ENCODE results near the gene NOX3. TPM values are rescaled to one million over a fixed set of nuclear protein-coding genes. Genes with fewer than 3 reads are reported as not detected.

The NOX3 gene
- total RNA-seq, 2 donors from 2014 or later = not detected

DNA sequence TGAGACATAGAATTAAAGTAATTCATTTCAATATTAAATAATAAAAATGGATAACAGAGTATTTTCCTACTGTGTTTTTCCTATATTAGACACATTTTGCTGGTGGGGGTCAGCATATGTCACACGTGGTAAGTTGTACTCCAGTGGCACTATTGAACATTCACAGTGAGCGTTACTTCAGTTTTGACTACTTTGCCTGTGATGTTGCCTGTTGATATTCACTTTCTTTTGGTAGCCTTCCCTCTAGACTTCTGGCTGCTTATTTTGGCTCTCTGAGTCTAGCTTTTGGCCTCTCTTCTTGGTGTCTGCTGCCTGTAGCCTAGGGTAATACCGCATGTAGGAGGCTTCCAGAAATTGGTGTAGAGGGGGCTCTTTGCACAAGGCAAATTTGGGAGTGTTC, 76.9 kb downstream of the NOX3 start:
- H3K36me3 ChIP-seq = no peaks in the 10 kb centered on the region
- H3K27ac ChIP-seq = no peak overlapping the region
- H3K4me1 ChIP-seq = no peaks in the 10 kb centered on the region
- DNase-seq (ENCODE audit: low spot score) = no peak
- TF ChIP-seq, protein P1, sequence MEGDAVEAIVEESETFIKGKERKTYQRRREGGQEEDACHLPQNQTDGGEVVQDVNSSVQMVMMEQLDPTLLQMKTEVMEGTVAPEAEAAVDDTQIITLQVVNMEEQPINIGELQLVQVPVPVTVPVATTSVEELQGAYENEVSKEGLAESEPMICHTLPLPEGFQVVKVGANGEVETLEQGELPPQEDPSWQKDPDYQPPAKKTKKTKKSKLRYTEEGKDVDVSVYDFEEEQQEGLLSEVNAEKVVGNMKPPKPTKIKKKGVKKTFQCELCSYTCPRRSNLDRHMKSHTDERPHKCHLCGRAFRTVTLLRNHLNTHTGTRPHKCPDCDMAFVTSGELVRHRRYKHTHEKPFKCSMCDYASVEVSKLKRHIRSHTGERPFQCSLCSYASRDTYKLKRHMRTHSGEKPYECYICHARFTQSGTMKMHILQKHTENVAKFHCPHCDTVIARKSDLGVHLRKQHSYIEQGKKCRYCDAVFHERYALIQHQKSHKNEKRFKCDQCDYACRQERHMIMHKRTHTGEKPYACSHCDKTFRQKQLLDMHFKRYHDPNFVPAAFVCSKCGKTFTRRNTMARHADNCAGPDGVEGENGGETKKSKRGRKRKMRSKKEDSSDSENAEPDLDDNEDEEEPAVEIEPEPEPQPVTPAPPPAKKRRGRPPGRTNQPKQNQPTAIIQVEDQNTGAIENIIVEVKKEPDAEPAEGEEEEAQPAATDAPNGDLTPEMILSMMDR (IDR thresholded peaks at IDR 0.05) = no peak
- no peaks in the 10 kb centered on the region for H3K9me3 ChIP-seq
- H3K27me3 ChIP-seq = no peaks in the 10 kb centered on the region
- H3K4me3 ChIP-seq = no peak overlapping the region

DNA sequence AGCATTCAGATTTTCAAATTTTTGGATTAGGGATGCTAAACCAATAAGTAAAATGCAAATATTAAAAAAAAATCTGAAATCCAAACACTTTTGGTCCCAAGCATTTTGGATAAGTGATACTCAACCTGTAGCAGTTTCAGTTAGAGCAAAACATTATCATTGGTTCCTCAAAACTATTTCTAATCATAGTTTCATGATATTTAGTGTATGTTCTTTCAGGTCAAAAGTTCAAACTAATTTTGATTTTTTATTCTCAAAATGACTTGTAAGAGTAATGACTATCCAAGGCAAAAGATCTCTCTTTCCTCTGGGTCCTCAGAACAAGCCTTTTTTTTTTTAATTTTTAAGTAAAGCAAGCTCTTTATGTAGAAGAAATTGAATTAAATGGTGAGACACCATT, 77.4 kb downstream of the NOX3 start:
- no peaks in the 10 kb centered on the region for H3K4me1 ChIP-seq
- TF ChIP-seq, protein P1 (IDR thresholded peaks at IDR 0.05) = no peak
- no peak for DNase-seq (ENCODE audit: low spot score)
- no peaks in the 10 kb centered on the region for H3K27me3 ChIP-seq
- H3K27ac ChIP-seq = no peak overlapping the region
- H3K9me3 ChIP-seq = no peaks in the 10 kb centered on the region
- H3K4me3 ChIP-seq = no peak overlapping the region
- H3K36me3 ChIP-seq = no peaks in the 10 kb centered on the region

DNA sequence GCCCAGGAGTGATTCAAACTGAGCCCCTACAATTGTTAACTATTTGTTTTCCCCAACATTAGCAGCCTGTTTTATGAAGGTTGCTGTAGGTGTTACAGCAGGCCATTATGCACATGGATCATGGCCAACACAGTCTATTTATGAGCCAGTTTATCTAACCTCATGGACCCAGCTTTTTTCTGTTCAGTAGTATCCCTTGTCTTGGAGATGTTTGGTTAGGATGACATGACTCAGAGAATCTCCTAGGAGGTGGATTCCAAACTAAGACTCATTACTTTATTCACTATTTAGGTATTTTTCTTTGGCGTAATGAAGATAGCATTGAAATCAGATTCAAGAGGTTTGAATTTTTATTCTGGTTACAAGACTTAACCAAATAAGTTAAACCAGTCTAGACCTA, 78.6 kb downstream of the NOX3 start:
- no peaks in the 10 kb centered on the region for H3K4me1 ChIP-seq
- H3K4me3 ChIP-seq = no peak overlapping the region
- no peaks in the 10 kb centered on the region for H3K36me3 ChIP-seq
- no peak overlapping the region for H3K27ac ChIP-seq
- H3K27me3 ChIP-seq = no peaks in the 10 kb centered on the region
- TF ChIP-seq, protein P1 (IDR thresholded peaks at IDR 0.05) = no peak
- H3K9me3 ChIP-seq = no peaks in the 10 kb centered on the region
- DNase-seq (ENCODE audit: low spot score) = no peak

DNA sequence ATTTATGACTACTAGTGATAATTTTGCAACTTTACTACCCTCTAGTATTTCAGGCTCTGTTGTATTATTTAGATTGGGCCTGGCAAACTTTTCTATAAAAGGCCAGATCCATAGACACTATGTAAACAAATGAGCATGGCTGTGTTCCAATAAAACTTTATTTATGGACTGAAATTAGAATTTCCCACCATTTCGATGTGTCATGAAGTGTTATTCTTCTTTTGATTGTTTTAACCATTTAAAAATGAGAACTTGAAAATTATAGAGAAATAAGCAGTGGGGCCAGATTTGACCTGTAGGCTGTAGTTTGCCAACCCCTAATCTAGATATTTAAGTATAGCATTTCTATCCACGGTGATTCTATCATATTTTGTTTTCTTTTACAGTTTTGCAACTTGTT, 79.8 kb downstream of the NOX3 start:
- Histone ChIP-seq H3K27me3 (no peaks in the 10 kb centered on the region), H3K36me3 (no peaks in the 10 kb centered on the region), H3K4me3 (no peak overlapping the region), H3K4me1 (no peaks in the 10 kb centered on the region), H3K27ac (no peak overlapping the region), H3K9me3 (no peaks in the 10 kb centered on the region)
- TF ChIP-seq, protein P1 (IDR thresholded peaks at IDR 0.05) = no peak
- DNase-seq (ENCODE audit: low spot score) = no peak

DNA sequence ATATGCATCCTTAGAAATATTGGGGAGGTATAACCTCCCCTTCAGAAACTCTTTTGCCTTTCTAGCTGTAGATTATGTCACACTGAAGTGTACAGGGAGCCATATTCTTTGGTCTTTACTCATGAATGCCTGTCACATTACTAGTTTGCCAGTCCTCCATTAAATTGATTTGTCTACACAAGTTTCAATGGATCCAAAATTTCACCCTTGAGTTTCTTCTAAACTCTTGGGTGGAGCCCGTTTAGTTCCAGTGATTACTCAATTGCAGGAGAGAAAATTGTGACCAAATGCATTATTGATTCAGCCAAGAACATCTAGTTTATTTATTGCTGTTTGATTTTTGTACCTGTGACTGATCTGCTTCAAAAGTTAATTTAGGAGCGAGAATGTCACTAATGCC, 81.0 kb downstream of the NOX3 start:
- Histone ChIP-seq H3K27me3 (no peaks in the 10 kb centered on the region), H3K4me1 (no peaks in the 10 kb centered on the region), H3K36me3 (no peaks in the 10 kb centered on the region), H3K27ac (no peak overlapping the region), H3K9me3 (no peaks in the 10 kb centered on the region), H3K4me3 (no peak overlapping the region)
- no peak for DNase-seq (ENCODE audit: low spot score)
- TF ChIP-seq, protein P1 (IDR thresholded peaks at IDR 0.05) = no peak

DNA sequence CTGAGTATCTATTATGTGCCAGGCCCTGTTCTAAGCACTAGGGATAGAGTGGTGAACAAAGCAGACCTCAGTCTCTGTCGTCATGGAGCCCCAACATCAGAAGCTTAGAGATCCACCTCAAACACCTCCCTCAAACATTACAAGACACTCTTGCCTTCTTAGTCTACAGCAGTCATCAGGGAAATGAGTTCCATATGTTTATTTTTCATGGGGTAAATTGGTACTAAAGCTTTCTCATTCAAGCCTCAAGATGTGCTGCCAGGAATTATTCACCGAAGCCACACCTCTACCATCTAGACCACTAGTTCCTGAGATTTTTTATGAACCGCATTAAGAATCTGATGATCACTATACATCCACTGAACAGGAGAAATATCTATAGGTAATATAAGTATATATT, 82.4 kb downstream of the NOX3 start:
- Histone ChIP-seq H3K4me3 (no peak overlapping the region), H3K4me1 (no peaks in the 10 kb centered on the region), H3K9me3 (no peaks in the 10 kb centered on the region), H3K27me3 (no peaks in the 10 kb centered on the region), H3K27ac (no peak overlapping the region), H3K36me3 (no peaks in the 10 kb centered on the region)
- TF ChIP-seq, protein P1 (IDR thresholded peaks at IDR 0.05) = no peak
- no peak for DNase-seq (ENCODE audit: low spot score)

Data from right atrium auricular region (tissue), 2 donors.